Measurements from ENCODE around the gene KCTD12. TPM values are rescaled to one million over a fixed set of nuclear protein-coding genes. Genes with fewer than 3 reads are reported as not detected.

The KCTD12 gene
- total and polyA plus RNA-seq, 9 donors, result 94.2 to 320 (median 217) TPM

DNA sequence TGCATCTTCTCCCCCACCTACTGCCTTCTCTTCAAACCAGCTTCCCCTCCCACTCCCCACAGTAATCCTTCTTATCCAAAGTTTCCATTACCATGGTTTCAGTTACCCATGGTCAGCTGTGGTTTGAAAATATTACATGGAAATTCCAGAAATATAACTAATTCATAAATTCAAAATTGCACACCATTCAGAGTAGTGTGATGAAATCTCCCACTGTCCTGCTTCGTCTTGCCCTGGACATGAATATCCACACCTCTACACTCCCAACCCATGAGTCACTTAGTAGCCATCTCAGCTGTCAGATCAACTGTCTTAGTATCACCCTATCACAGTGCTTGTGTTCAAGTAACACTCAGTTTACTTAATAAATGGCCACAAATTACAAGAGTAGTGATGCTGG, 3.8 kb upstream of the KCTD12 start:
- Histone ChIP-seq H3K4me3 (ENCODE audit: low read length) (no peak overlapping the region), H3K9me3 (replicated peaks; ENCODE audit: control insufficient read depth, low read depth, low read length) (no peaks in the 10 kb centered on the region), H3K27ac (ENCODE audit: low read length) (no peak overlapping the region), H3K4me1 (ENCODE audit: control insufficient read depth, insufficient read depth, low read length) (peaks cover 10% of the 10 kb centered on the region), H3K27me3 (ENCODE audit: control insufficient read depth, insufficient read depth, low read length) (no peaks in the 10 kb centered on the region), H3K36me3 (ENCODE audit: control insufficient read depth, insufficient read depth, low read length) (no peaks in the 10 kb centered on the region)
- no peak for DNase-seq
- no CpG with 5 or more reads among the region's 1 CpG for WGBS (ENCODE audit: insufficient coverage)

DNA sequence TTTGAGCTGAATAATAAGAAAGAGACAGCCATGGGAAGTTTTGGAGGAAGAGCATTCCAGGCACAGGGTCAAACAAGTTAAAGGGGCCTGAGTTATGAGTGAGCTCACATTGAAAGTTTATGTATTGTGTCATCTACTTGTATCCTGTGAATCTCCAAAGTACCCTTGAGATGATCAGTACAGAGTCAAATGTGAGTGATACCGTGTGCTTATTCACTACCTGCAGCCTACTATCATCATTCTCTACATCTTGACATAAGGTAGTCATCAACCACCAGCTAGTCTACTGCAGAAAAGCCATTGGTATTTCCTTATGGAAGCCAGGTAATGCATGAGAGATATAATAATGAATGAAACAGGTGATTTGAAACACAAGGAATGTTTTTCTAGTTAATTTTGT, 3.0 kb upstream of the KCTD12 start:
- Histone ChIP-seq H3K4me1 (ENCODE audit: control insufficient read depth, insufficient read depth, low read length) (peaks cover 10% of the 10 kb centered on the region), H3K27me3 (ENCODE audit: control insufficient read depth, insufficient read depth, low read length) (no peaks in the 10 kb centered on the region), H3K4me3 (ENCODE audit: low read length) (no peak overlapping the region), H3K27ac (ENCODE audit: low read length) (no peak overlapping the region), H3K36me3 (ENCODE audit: control insufficient read depth, insufficient read depth, low read length) (no peaks in the 10 kb centered on the region), H3K9me3 (replicated peaks; ENCODE audit: control insufficient read depth, low read depth, low read length) (no peaks in the 10 kb centered on the region)
- no peak for DNase-seq
- WGBS (ENCODE audit: insufficient coverage), result no CpG with 5 or more reads among the region's 1 CpG

- Histone ChIP-seq H3K36me3 (ENCODE audit: control insufficient read depth, insufficient read depth, low read length) (no peaks in the 10 kb centered on the region), H3K27me3 (ENCODE audit: control insufficient read depth, insufficient read depth, low read length) (no peaks in the 10 kb centered on the region), H3K4me1 (ENCODE audit: control insufficient read depth, insufficient read depth, low read length) (peaks cover 10% of the 10 kb centered on the region), H3K9me3 (replicated peaks; ENCODE audit: control insufficient read depth, low read depth, low read length) (no peaks in the 10 kb centered on the region), H3K4me3 (ENCODE audit: low read length) (no peak overlapping the region), H3K27ac (ENCODE audit: low read length) (no peak overlapping the region)
- no peak for DNase-seq
- 70% methylated on average over 1 of the region's 1 CpG for WGBS (ENCODE audit: insufficient coverage)
These were observed 2.2 kb upstream of the KCTD12 start for GRCh38 chr13:76888421-76888820.

GRCh38 chr13:76887076-76887563, 915 bp upstream of the KCTD12 start:
- DNase-seq, result peak; percentile 74
- WGBS (ENCODE audit: insufficient coverage), result 3% methylated on average over 13 of the region's 20 CpGs

GRCh38 chr13:76886005-76886291, 257 bp downstream of the KCTD12 start:
- Histone ChIP-seq H3K27ac (ENCODE audit: low read length) (peak overlapping the region; percentile 97), H3K36me3 (ENCODE audit: control insufficient read depth, insufficient read depth, low read length) (no peaks in the 10 kb centered on the region), H3K27me3 (ENCODE audit: control insufficient read depth, insufficient read depth, low read length) (no peaks in the 10 kb centered on the region), H3K4me1 (ENCODE audit: control insufficient read depth, insufficient read depth, low read length) (peaks cover 12% of the 10 kb centered on the region), H3K4me3 (ENCODE audit: low read length) (peak overlapping the region; percentile 96), H3K9me3 (replicated peaks; ENCODE audit: control insufficient read depth, low read depth, low read length) (no peaks in the 10 kb centered on the region)
- DNase-seq, result no peak
- WGBS (ENCODE audit: insufficient coverage), result 0% methylated on average over 34 of the region's 37 CpGs

More at GRCh38 chr13:76887076-76887563, 915 bp upstream of the KCTD12 start:
- H3K27ac ChIP-seq (ENCODE audit: low read length), result peak overlapping the region; percentile 98
- H3K9me3 ChIP-seq (replicated peaks; ENCODE audit: control insufficient read depth, low read depth, low read length), result no peaks in the 10 kb centered on the region
- H3K4me3 ChIP-seq (ENCODE audit: low read length), result peak overlapping the region; percentile 53
- H3K4me1 ChIP-seq (ENCODE audit: control insufficient read depth, insufficient read depth, low read length), result peaks cover 12% of the 10 kb centered on the region
- no peaks in the 10 kb centered on the region for H3K27me3 ChIP-seq (ENCODE audit: control insufficient read depth, insufficient read depth, low read length)
- no peaks in the 10 kb centered on the region for H3K36me3 ChIP-seq (ENCODE audit: control insufficient read depth, insufficient read depth, low read length)

- Histone ChIP-seq H3K4me3 (ENCODE audit: low read length) (peak overlapping the region; percentile 96), H3K27me3 (ENCODE audit: control insufficient read depth, insufficient read depth, low read length) (no peaks in the 10 kb centered on the region), H3K27ac (ENCODE audit: low read length) (peak overlapping the region; percentile 97), H3K4me1 (ENCODE audit: control insufficient read depth, insufficient read depth, low read length) (peaks cover 12% of the 10 kb centered on the region), H3K9me3 (replicated peaks; ENCODE audit: control insufficient read depth, low read depth, low read length) (no peaks in the 10 kb centered on the region), H3K36me3 (ENCODE audit: control insufficient read depth, insufficient read depth, low read length) (no peaks in the 10 kb centered on the region)
- DNase-seq, result peak; percentile 87
- under 1% methylated on average over 94 of the region's 94 CpGs for WGBS (ENCODE audit: insufficient coverage)
These were observed 801 bp downstream of the KCTD12 start for GRCh38 chr13:76885203-76886004.

DNA sequence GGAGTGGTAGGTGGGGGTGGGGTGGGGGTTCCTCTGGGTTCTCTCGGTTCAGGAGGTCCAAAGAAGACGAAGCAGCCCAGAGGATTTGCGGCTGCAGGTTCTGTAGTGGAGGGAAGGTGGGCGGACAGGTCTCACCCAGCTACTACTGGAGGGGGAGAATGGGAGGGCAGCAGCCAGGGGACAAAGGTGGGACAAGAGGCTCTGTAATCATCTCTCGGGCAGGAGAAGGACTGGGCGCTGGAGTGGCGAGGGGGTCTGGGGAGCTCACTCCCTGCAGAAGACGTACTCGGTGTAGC, 1.4 kb downstream of the KCTD12 start:
- H3K4me3 ChIP-seq (ENCODE audit: low read length), result peak overlapping the region; percentile 96
- no peaks in the 10 kb centered on the region for H3K27me3 ChIP-seq (ENCODE audit: control insufficient read depth, insufficient read depth, low read length)
- H3K36me3 ChIP-seq (ENCODE audit: control insufficient read depth, insufficient read depth, low read length), result no peaks in the 10 kb centered on the region
- WGBS (ENCODE audit: insufficient coverage), result 0% methylated on average over 9 of the region's 9 CpGs
- no peaks in the 10 kb centered on the region for H3K9me3 ChIP-seq (replicated peaks; ENCODE audit: control insufficient read depth, low read depth, low read length)
- DNase-seq, result no peak
- peak overlapping the region; percentile 97 for H3K27ac ChIP-seq (ENCODE audit: low read length)
- H3K4me1 ChIP-seq (ENCODE audit: control insufficient read depth, insufficient read depth, low read length), result peaks cover 12% of the 10 kb centered on the region

- Histone ChIP-seq H3K9me3 (replicated peaks; ENCODE audit: control insufficient read depth, low read depth, low read length) (no peaks in the 10 kb centered on the region), H3K27ac (ENCODE audit: low read length) (peak overlapping the region; percentile 97), H3K4me1 (ENCODE audit: control insufficient read depth, insufficient read depth, low read length) (peaks cover 12% of the 10 kb centered on the region), H3K27me3 (ENCODE audit: control insufficient read depth, insufficient read depth, low read length) (no peaks in the 10 kb centered on the region), H3K4me3 (ENCODE audit: low read length) (peak overlapping the region; percentile 96), H3K36me3 (ENCODE audit: control insufficient read depth, insufficient read depth, low read length) (no peaks in the 10 kb centered on the region)
- peak; percentile 84 for DNase-seq
- 2% methylated on average over 11 of the region's 15 CpGs for WGBS (ENCODE audit: insufficient coverage)
These were observed 1.9 kb downstream of the KCTD12 start for GRCh38 chr13:76884186-76884906.

DNA sequence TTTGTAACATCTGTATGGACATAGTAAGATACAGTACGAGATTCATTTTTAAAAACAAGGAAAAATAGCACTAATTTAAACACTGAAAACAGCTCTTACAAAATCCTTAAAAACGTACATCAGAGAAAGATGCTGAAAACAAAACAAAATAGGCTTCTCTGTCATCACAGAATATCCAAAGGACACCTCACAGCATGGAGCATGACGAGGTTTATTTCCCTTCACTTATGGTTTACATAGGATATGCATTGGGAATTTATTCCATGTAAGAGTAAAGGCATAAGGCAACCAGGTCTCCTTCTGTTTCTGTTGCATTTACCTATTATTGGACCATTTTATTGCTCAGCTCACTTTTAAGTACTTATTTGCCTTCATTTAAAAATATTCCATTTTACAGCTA, 3.0 kb downstream of the KCTD12 start:
- no peaks in the 10 kb centered on the region for H3K36me3 ChIP-seq (ENCODE audit: control insufficient read depth, insufficient read depth, low read length)
- H3K4me1 ChIP-seq (ENCODE audit: control insufficient read depth, insufficient read depth, low read length), result peaks cover 12% of the 10 kb centered on the region
- H3K27me3 ChIP-seq (ENCODE audit: control insufficient read depth, insufficient read depth, low read length), result no peaks in the 10 kb centered on the region
- DNase-seq, result no peak
- no peaks in the 10 kb centered on the region for H3K9me3 ChIP-seq (replicated peaks; ENCODE audit: control insufficient read depth, low read depth, low read length)
- WGBS (ENCODE audit: insufficient coverage), result no CpG with 5 or more reads among the region's 3 CpGs
- H3K27ac ChIP-seq (ENCODE audit: low read length), result peak overlapping the region; percentile 62
- H3K4me3 ChIP-seq (ENCODE audit: low read length), result peak overlapping the region; percentile 96

DNA sequence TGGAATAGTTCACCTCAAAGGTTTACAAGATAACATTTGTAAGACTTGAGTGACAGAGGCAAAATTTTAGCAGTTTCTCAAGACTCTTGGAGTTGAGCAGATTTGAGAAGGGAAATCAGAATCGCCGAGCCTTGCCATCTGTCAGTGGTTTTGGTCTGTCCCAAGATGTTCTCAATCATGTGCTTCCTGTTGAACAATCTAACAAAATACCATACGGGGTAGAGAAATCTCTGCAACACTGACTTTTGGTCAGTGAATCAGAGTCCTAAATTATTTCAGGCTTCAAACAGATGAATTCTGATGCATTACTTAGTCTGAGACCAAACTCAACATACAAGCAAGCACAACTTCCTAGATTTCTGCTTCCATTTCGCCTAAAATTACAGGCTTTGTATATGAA, 3.8 kb downstream of the KCTD12 start:
- H3K27me3 ChIP-seq (ENCODE audit: control insufficient read depth, insufficient read depth, low read length), result no peaks in the 10 kb centered on the region
- H3K36me3 ChIP-seq (ENCODE audit: control insufficient read depth, insufficient read depth, low read length), result no peaks in the 10 kb centered on the region
- 29% methylated on average over 3 of the region's 4 CpGs for WGBS (ENCODE audit: insufficient coverage)
- peaks cover 9% of the 10 kb centered on the region for H3K4me1 ChIP-seq (ENCODE audit: control insufficient read depth, insufficient read depth, low read length)
- H3K4me3 ChIP-seq (ENCODE audit: low read length), result peak overlapping the region; percentile 96
- H3K27ac ChIP-seq (ENCODE audit: low read length), result peak overlapping the region; percentile 43
- peak; percentile 67 for DNase-seq
- no peaks in the 10 kb centered on the region for H3K9me3 ChIP-seq (replicated peaks; ENCODE audit: control insufficient read depth, low read depth, low read length)

Measured in muscle of leg (tissue), 11 donors.